T-helper 2 cell treated with Interferon-gamma antibody and Interleukin-4, amounts not matched to agents 5 μg/mL and 100 μg/mL, for 36 hours (primary cell): ENCODE measurements around the gene LTN1.
"Not testable (repeated sequence)": the region's sequence is repeated elsewhere in the genome, so short reads cannot be mapped to it uniquely, and the experiment has no call there.

Source experiments
- DNase-seq: peaks from one replicate; pipeline ENCODE4 v3.0.0; 2021; ENCODE audit warnings: low spot score
- H3K27ac Mint-ChIP-seq: one replicate; pipeline ENCODE4 v1.8.0; 2021; ENCODE audit warnings: mild to moderate bottlenecking, mixed read lengths
- H3K27me3 Mint-ChIP-seq: one replicate; pipeline ENCODE4 v1.8.0; 2021; ENCODE audit warnings: low read depth, mixed read lengths
- H3K36me3 Mint-ChIP-seq: one replicate; pipeline ENCODE4 v1.8.0; 2021; ENCODE audit warnings: low read depth, mixed read lengths
- H3K4me1 Mint-ChIP-seq: one replicate; pipeline ENCODE4 v1.8.0; 2021; ENCODE audit warnings: low read depth, mixed read lengths
- H3K4me3 Mint-ChIP-seq: one replicate; pipeline ENCODE4 v1.8.0; 2022; ENCODE audit warnings: mild to moderate bottlenecking, moderate library complexity, mixed read lengths
- H3K9me3 Mint-ChIP-seq: one replicate; pipeline ENCODE4 v1.8.0; 2021; ENCODE audit warnings: mixed read lengths

Gene LTN1

DNA sequence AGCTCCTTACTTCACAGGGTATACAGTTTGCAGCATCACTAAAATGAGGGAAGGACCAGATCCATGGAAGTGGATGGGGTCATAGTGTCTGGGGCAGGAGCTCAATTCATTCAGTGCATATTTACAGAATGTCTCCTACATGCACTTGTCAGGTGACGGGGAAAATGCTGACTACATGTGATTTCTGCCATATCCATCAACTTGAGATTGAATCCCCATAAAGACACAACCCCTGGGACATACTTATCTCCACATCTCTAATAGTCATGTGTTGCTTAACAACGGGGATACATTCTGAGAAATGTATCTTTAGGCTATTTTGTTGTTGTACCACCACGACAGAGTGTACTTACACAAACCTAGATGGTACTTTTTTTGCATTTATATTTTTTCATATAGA lies 14.5 kb upstream of the LTN1 start:
- H3K4me1 Mint-ChIP-seq, result no peaks in the 10 kb centered on the region
- DNase-seq, result no peak
- no peak overlapping the region for H3K4me3 Mint-ChIP-seq
- H3K36me3 Mint-ChIP-seq, result peaks cover 2% of the 10 kb centered on the region
- H3K9me3 Mint-ChIP-seq, result no peaks in the 10 kb centered on the region
- no peak overlapping the region for H3K27ac Mint-ChIP-seq
- no peaks in the 10 kb centered on the region for H3K27me3 Mint-ChIP-seq

DNA sequence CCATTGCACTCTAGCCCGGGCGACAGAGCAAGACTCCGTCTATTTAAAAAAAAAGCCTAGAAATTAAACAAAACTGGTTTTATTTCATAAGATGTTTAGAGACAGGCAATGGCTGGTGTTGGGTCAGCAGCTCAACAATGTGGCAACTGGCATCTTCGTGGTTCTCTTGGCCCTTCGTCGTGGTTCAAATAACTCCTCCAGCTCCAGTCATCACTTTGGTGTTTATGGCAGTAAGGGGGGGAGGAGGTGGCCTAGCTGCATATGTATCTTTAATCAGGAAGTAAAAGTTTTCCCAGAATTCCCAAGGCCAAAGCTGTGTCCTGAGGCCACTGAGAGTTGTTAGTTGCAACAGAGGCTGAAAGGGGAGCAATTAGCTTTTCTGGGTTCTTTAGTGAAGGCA lies 13.0 kb upstream of the LTN1 start:
- Mint-ChIP-seq H3K4me1 (peaks cover 1% of the 10 kb centered on the region), H3K27me3 (no peaks in the 10 kb centered on the region), H3K36me3 (peaks cover 2% of the 10 kb centered on the region), H3K27ac (no peak overlapping the region), H3K9me3 (no peaks in the 10 kb centered on the region), H3K4me3 (no peak overlapping the region)
- no peak for DNase-seq

DNA sequence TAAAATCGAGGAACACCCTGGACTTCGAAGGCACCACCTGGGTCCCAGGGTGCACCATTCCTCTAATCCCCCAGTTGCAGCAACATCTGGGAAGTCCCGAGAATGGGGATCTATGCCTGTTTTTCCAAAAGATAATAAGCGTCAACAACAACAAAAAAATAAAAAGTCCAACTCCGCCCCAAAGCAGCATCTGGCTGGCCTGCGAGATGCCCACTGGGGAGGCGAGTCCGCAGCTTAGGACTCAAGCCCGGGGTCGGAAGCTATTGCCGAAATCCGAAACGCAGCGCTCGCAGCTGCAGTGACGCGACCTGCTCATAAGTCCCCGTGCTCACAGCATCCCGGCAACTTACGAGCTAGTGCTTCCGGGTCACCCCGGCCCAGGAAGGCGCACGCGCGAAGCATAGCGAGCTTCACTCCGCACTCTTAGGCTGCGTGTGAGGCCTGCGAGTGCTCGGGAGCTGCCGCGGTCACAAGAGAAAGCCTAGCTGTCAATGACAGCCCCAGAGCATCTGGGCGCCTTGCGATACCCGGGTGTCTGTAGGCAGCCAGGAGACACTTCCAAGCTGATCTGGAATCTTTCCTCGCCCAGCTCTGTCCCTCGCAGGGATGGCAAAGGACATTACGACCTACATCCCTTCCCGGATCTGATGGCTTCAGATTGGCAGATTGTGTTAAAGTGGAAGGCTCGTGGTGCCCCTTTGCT lies 9.9 kb upstream of the LTN1 start:
- Mint-ChIP-seq H3K4me1 (peaks cover 1% of the 10 kb centered on the region), H3K27me3 (no peaks in the 10 kb centered on the region), H3K4me3 (peak overlapping the region; percentile 92), H3K9me3 (no peaks in the 10 kb centered on the region), H3K36me3 (no peaks in the 10 kb centered on the region), H3K27ac (peak overlapping the region; percentile 92)
- DNase-seq, result peak; percentile 95

DNA sequence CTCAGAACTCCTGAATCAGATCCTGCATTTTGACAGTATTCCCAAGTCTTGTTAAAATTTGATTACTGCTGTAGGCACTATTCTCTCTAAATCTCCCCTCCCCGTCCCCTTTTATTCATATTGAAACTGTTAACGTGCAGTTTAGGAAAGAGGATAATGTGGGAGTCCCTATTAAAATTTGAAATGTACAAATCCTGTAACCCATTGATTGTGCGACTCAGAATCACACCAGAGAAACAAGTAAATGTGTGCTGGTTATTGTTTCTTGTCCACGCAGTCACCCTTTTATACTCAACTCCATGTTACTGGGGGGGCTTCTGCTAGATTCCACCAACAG lies 584 bp upstream of the LTN1 start:
- H3K27ac Mint-ChIP-seq, result peak overlapping the region; percentile 98
- no peak for DNase-seq

DNA sequence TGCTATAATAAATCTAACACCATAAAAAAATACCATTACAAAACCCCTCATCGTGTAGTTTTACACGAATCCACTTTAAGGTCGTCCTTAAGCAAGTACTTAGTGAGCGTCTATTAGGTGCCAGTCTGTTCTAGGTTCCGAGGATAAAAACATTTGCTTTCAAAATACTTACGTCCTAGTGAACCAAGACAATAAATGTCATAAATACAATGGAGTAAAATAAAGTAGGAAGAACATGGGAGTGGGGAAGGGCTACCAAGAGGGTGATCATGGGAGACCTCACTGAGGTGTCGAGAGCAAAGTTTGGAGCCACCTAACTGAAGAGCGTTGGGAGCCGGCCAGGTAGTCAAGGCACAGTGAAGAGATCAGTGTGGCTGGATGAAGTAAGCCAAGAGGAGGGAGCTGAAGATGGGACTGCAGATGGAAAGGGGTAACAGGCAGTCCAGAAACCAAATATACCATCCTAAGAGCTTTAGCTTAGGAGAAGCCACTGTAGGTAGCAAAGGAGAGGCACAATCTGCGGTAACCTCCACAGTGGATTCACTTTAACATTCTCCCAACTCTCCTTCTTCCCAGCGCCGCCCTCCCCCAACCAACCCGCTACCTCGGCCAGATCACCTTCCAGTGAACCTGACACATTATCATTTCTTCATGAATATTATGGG lies 684 bp downstream of the LTN1 start:
- DNase-seq, result no peak
- no peaks in the 10 kb centered on the region for H3K9me3 Mint-ChIP-seq
- peak overlapping the region; percentile 83 for H3K4me3 Mint-ChIP-seq
- H3K27ac Mint-ChIP-seq, result peak overlapping the region; percentile 98
- peaks cover 26% of the 10 kb centered on the region for H3K4me1 Mint-ChIP-seq
- no peaks in the 10 kb centered on the region for H3K27me3 Mint-ChIP-seq
- H3K36me3 Mint-ChIP-seq, result peaks cover 18% of the 10 kb centered on the region

More for the DNA sequence above, 584 bp upstream of the LTN1 start:
- no peaks in the 10 kb centered on the region for H3K9me3 Mint-ChIP-seq
- no peaks in the 10 kb centered on the region for H3K27me3 Mint-ChIP-seq
- H3K36me3 Mint-ChIP-seq, result peaks cover 9% of the 10 kb centered on the region
- peaks cover 26% of the 10 kb centered on the region for H3K4me1 Mint-ChIP-seq
- H3K4me3 Mint-ChIP-seq, result peak overlapping the region; percentile 83

DNA sequence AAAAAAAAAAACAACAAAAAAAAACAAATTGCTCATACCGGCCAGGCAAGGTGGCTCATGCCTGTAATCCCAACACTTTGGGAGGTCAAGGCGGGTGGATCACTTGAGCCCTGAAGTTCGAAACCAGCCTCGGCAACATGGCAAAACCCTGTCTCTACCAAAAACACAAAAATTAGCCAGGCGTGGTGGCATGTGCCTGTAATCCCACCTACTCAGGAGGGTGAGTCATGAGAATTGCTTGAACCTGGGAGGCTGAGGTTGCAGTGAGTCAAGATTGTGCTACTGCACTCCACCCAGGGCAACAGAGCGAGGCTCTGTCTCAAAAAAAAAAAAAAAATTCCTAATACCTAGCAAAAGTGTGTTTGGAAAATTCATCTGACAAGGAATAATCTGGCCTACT lies 4.5 kb downstream of the LTN1 start:
- not testable (repeated sequence) for H3K4me3 Mint-ChIP-seq

DNA sequence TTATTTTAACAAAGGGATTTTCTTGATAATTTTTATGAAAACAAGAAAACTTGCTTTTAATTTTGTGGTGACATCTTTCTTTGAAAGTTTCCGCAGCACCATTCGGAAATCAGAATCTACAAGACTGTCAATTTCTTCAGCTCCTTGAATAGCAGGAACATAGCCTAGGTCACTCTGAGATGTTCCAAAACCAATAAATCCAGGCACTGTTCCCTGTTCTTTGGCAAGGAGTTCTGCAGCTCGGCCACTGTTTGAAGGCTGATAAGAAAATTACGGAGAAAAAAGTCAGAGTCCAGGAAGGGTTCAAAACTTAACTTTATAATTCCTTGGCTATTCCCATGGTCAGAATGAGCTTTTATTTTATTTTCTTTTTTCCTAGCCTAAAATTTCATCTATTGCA lies 6.0 kb downstream of the LTN1 start:
- H3K4me3 Mint-ChIP-seq, result no peak overlapping the region
- H3K9me3 Mint-ChIP-seq, result no peaks in the 10 kb centered on the region
- peaks cover 17% of the 10 kb centered on the region for H3K4me1 Mint-ChIP-seq
- H3K27ac Mint-ChIP-seq, result no peak overlapping the region
- no peaks in the 10 kb centered on the region for H3K27me3 Mint-ChIP-seq
- peaks cover 46% of the 10 kb centered on the region for H3K36me3 Mint-ChIP-seq
- DNase-seq, result no peak

More for the DNA sequence above, 4.5 kb downstream of the LTN1 start:
- H3K27me3 Mint-ChIP-seq, H3K9me3 Mint-ChIP-seq, H3K27ac Mint-ChIP-seq: not testable (repeated sequence)
- peaks cover 32% of the 10 kb centered on the region for H3K36me3 Mint-ChIP-seq
- DNase-seq, result peak; percentile 21
- peaks cover 20% of the 10 kb centered on the region for H3K4me1 Mint-ChIP-seq

DNA sequence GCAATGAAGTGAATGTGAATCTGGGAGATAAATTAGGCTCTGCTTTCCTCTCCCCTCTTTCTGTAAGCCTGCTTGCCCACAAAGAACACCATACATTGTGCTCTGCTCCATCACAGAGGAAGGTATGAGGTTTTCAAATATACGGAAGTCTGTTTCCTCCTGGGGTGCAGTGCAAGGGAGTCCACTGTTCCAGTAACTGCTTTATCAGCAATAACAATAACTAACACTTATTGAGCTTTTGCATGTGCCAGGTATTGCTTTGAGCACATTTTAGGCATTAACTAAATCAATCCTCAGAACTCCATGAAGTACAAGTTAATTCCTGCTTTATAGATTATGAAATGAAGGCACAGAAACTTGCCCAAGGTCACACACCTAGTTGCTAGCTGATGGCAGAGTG lies 10.0 kb downstream of the LTN1 start:
- H3K9me3 Mint-ChIP-seq, result no peaks in the 10 kb centered on the region
- no peaks in the 10 kb centered on the region for H3K27me3 Mint-ChIP-seq
- H3K27ac Mint-ChIP-seq, result peak overlapping the region; percentile 2
- H3K4me1 Mint-ChIP-seq, result peaks cover 3% of the 10 kb centered on the region
- no peak overlapping the region for H3K4me3 Mint-ChIP-seq
- DNase-seq, result no peak
- peaks cover 49% of the 10 kb centered on the region for H3K36me3 Mint-ChIP-seq

DNA sequence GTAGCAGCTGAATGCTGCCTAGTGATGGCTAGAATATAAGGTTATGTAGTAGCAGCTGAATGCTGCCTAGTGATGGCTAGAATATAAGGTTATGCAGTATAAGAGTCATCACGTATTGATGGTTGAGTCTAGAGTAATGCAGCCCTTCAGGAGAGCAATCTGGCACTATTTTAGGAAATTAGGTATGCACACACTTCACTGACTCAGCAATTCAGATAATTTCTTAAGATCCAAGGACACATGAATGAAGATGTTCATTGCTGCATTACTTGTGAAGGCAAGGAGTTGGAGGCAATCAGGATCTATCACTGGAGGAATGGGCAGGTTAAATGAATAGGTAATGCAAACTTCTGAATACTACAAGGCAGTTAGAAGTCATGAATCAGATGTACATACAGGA lies 13.6 kb downstream of the LTN1 start:
- H3K4me3 Mint-ChIP-seq, result no peak overlapping the region
- peaks cover 5% of the 10 kb centered on the region for H3K4me1 Mint-ChIP-seq
- peaks cover 48% of the 10 kb centered on the region for H3K36me3 Mint-ChIP-seq
- no peaks in the 10 kb centered on the region for H3K27me3 Mint-ChIP-seq
- no peak overlapping the region for H3K27ac Mint-ChIP-seq
- DNase-seq, result no peak
- H3K9me3 Mint-ChIP-seq, result no peaks in the 10 kb centered on the region

DNA sequence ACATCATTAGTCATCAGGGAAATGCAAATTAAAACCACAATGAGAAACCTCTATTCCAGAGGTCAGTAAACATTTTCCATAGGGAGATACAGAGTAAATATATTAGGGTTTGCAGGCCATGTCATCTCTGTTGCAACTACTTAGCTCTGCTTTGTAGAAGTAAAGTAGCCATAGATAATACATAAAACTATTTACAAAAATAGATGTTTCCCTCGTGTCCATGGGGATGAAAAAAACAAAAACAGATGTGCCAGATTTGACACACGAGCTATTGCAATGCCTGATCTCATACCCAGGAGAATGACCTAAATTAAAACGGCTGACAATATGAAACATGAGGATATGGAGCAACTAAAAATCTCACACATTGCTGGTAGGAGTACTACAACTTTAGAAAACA lies 17.3 kb downstream of the LTN1 start:
- no peak for DNase-seq
- peaks cover 5% of the 10 kb centered on the region for H3K9me3 Mint-ChIP-seq
- H3K27ac Mint-ChIP-seq, result no peak overlapping the region
- H3K27me3 Mint-ChIP-seq, result no peaks in the 10 kb centered on the region
- no peak overlapping the region for H3K4me3 Mint-ChIP-seq
- peaks cover 45% of the 10 kb centered on the region for H3K36me3 Mint-ChIP-seq
- peaks cover 2% of the 10 kb centered on the region for H3K4me1 Mint-ChIP-seq

DNA sequence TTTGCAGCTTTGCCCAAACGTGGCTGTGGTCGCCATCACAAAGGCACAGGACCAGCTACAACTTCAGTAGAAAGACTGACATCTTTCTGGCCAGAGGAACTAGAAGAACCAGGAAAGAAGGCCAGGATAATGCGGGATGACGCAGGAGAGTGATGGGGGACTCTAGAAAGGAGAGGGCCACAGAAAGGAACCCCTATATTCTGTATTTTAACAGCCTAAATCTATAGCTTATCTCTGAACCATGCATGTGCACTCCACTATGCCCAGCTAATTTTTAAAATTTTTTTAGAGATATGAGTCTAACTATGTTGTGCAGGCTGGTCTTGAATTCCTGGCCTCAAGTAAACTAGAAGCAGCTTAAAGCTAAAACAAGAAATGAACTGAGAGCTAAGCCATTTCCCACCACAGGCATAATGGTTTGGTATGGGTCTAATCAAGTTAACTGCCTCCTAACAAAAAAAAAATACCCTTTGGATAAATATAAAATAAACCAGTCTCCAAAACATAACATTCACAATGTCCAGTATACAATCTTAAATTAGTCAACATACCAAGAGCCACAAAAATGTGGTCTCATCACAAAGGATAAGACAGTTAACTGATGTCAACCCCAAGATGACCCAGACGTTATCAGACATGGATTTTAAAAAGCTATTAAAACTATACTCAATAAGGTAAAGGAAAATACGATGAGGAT lies 18.0 kb downstream of the LTN1 start:
- Mint-ChIP-seq H3K36me3 (peaks cover 48% of the 10 kb centered on the region), H3K27me3 (no peaks in the 10 kb centered on the region), H3K4me3 (no peak overlapping the region), H3K9me3 (peaks cover 5% of the 10 kb centered on the region), H3K4me1 (peaks cover 2% of the 10 kb centered on the region), H3K27ac (no peak overlapping the region)
- DNase-seq, result no peak

DNA sequence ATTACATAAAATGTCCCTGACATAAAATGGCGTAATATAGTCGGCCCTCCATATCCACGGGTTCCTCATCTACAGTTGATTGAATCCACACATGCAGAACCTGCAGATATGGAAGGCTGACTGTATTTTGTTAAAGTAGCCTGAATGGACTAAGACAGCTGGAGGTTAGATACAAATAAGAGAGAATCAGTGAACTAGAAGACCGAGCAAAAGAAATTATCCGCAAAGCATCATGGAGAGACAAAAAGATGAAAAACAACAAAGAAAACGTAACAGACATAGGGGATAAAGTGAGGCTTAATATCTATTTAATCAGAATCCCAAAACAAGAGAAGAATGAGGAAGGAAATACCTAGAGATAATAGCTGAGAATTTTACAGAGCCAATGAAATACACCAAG lies 20.3 kb downstream of the LTN1 start:
- no peak overlapping the region for H3K27ac Mint-ChIP-seq
- peaks cover 5% of the 10 kb centered on the region for H3K9me3 Mint-ChIP-seq
- no peak overlapping the region for H3K4me3 Mint-ChIP-seq
- peaks cover 2% of the 10 kb centered on the region for H3K4me1 Mint-ChIP-seq
- H3K27me3 Mint-ChIP-seq, result no peaks in the 10 kb centered on the region
- H3K36me3 Mint-ChIP-seq, result peaks cover 46% of the 10 kb centered on the region
- no peak for DNase-seq

DNA sequence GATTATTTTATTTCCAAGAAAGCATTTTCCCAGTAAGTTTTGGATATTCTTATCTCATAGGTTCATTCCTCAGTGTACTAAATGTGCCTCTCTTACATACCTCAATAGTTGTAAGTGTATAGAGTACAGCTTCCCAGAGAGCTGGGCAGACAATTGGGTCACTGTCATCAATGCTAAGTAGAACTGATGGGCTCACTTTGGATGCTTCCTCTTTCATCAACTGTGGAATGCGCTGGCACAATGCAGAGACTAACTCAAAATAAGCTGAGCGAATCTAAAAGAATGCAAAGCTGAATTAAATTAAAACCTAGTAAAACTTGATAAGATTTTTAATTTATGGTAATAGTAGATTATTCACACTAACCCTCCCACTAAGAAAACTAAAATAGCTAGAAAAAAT lies 21.5 kb downstream of the LTN1 start:
- Mint-ChIP-seq H3K27me3 (no peaks in the 10 kb centered on the region), H3K4me1 (peaks cover 2% of the 10 kb centered on the region), H3K36me3 (peaks cover 56% of the 10 kb centered on the region), H3K4me3 (no peak overlapping the region), H3K9me3 (peaks cover 5% of the 10 kb centered on the region), H3K27ac (no peak overlapping the region)
- no peak for DNase-seq

DNA sequence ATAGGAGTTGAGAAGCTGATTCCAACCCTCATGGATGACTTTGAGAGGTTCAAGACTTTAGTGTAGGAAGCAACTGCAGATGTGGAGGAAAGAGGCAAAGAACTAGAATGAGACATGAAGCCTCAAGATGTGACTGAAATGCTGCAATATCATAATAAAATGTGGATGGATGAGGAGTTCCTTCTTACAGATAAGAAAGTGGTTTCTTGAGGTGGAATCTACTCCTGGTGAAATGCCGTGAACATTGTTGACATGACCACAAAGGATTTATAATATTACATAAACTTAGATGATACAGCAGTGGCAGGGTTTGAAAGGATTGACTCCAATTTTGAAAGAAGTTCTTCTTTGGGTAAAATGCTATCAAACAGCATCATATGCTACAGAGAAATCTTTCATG lies 28.8 kb downstream of the LTN1 start:
- H3K27ac Mint-ChIP-seq, result no peak overlapping the region
- peaks cover 44% of the 10 kb centered on the region for H3K36me3 Mint-ChIP-seq
- no peaks in the 10 kb centered on the region for H3K9me3 Mint-ChIP-seq
- H3K27me3 Mint-ChIP-seq, result no peaks in the 10 kb centered on the region
- no peak for DNase-seq
- no peak overlapping the region for H3K4me3 Mint-ChIP-seq
- no peaks in the 10 kb centered on the region for H3K4me1 Mint-ChIP-seq
